ENCODE measurements around the gene TCF23.

DNA sequence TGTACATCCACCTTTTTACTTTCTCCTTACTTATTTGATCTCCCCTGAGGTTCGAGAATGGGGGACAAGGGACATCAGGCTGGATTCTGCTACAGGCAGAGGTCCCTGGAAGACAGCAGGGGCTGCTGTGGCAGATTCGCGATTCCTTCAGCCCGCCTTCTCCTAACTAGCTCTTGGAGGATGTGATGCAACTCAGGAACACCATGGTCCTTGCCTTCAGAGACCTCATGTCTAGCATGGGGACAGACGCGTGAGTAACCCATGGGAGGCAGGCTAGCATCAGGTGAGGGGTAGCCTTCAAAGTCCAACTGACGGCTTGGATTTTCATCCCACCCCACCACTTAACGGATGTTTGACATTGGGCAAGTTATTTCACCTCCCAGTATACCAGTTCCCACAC is 869 bp upstream of the TCF23 start:
- TF ChIP-seq, protein P1, sequence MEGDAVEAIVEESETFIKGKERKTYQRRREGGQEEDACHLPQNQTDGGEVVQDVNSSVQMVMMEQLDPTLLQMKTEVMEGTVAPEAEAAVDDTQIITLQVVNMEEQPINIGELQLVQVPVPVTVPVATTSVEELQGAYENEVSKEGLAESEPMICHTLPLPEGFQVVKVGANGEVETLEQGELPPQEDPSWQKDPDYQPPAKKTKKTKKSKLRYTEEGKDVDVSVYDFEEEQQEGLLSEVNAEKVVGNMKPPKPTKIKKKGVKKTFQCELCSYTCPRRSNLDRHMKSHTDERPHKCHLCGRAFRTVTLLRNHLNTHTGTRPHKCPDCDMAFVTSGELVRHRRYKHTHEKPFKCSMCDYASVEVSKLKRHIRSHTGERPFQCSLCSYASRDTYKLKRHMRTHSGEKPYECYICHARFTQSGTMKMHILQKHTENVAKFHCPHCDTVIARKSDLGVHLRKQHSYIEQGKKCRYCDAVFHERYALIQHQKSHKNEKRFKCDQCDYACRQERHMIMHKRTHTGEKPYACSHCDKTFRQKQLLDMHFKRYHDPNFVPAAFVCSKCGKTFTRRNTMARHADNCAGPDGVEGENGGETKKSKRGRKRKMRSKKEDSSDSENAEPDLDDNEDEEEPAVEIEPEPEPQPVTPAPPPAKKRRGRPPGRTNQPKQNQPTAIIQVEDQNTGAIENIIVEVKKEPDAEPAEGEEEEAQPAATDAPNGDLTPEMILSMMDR (IDR thresholded peaks at IDR 0.05; ENCODE audit: insufficient read depth, low read depth, low read length) = no peak
- TF ChIP-seq EZH2 (IDR thresholded peaks at IDR 0.05; ENCODE audit: insufficient read depth, low read length) = no peak

Measured in astrocyte (in vitro differentiated cells and primary cell).